ENCODE data around the gene RAET1E. TPM values are rescaled to one million over a fixed set of nuclear protein-coding genes. Genes with fewer than 3 reads are reported as not detected.

The RAET1E gene
- total RNA-seq, 1 experiment from 2014 or later, result not detected

DNA sequence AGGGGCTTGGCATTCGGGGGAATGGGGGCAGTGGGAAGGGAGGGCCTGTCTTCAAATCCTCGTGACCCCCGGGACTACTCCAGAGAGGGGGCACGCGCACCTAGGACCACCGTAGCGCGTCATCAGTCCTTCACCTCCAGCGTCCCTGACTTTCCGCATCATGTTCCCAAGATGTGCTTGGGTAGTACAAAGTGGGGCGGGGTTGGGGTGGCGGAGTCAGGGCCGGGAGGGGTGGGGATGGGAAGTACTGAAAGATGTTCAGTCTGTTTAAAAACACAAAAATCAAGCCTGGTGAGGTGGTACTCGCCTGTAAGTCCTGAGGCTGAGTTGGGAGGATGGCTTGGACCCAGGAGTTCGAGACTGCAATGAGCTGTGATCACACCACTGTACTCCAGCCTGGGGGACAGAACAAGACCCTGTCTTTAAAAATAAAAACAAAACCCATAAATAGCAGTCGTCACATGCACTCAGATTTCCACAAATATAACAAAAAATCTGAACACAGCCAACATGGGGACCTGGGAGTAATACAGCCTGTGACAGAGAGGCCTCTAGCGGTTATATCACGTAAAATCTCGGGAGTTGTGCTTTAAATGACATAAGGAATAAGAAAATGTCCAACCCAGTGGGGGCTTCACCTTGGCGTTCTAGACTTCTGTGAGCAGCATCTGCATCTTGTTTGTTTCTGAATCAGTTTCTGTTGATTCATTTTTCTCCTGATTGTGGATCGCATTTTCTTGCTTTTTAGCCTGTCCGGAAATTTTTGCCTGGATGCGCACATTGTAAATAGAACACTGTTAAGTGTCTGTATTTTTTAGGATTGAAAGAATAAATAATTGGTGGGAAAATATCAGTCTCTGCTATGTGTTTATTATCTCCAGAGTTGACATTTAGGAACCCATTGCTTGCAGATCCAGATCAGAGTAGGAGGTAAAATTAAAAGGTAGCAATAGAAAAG is 33.1 kb downstream of the RAET1E start:
- peak overlapping the region; percentile 78 for H3K4me2 ChIP-seq (ENCODE audit: insufficient read depth, insufficient read length, low read length)
- WGBS (ENCODE audit: extremely low coverage, insufficient read length, low lambda C conversion rate), result no CpG with 5 or more reads among the region's 23 CpGs
- no peaks in the 10 kb centered on the region for H3K27me3 ChIP-seq (ENCODE audit: insufficient read depth, low read length)
- peak overlapping the region; percentile 98 for H3K14ac ChIP-seq (ENCODE audit: insufficient read depth, low read length)
- TF ChIP-seq, protein P1, sequence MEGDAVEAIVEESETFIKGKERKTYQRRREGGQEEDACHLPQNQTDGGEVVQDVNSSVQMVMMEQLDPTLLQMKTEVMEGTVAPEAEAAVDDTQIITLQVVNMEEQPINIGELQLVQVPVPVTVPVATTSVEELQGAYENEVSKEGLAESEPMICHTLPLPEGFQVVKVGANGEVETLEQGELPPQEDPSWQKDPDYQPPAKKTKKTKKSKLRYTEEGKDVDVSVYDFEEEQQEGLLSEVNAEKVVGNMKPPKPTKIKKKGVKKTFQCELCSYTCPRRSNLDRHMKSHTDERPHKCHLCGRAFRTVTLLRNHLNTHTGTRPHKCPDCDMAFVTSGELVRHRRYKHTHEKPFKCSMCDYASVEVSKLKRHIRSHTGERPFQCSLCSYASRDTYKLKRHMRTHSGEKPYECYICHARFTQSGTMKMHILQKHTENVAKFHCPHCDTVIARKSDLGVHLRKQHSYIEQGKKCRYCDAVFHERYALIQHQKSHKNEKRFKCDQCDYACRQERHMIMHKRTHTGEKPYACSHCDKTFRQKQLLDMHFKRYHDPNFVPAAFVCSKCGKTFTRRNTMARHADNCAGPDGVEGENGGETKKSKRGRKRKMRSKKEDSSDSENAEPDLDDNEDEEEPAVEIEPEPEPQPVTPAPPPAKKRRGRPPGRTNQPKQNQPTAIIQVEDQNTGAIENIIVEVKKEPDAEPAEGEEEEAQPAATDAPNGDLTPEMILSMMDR (conservative IDR thresholded peaks at IDR 0.05), result peak; percentile 65
- H4K91ac ChIP-seq (ENCODE audit: insufficient read length, low read depth, low read length), result no peak overlapping the region
- H3K23me2 ChIP-seq (ENCODE audit: insufficient read length, low read depth, low read length, poor library complexity, severe bottlenecking), result peaks cover 12% of the 10 kb centered on the region
- H2BK120ac ChIP-seq (ENCODE audit: low read depth, low read length, poor library complexity, severe bottlenecking), result no peak overlapping the region
- peak overlapping the region; percentile 87 for H2BK12ac ChIP-seq (ENCODE audit: insufficient read length, low read depth, low read length)
- H3K9me3 ChIP-seq (ENCODE audit: control insufficient read depth, low read depth, low read length), result no peaks in the 10 kb centered on the region
- peak overlapping the region; percentile 97 for H3K18ac ChIP-seq (ENCODE audit: insufficient read length, low read depth, low read length)
- Mint-ChIP-seq H3K27ac (peak overlapping the region in 1 of 3 experiments; percentile 97; a peak in 4 of 7 replicates), H3K4me1 (peaks cover 36 to 47% of the 10 kb centered on the region in 2 experiments), H3K9me3 (no peaks in the 10 kb centered on the region), H3K4me3 (peak overlapping the region; percentile 71 to 79), H3K27me3 (ENCODE audit: low read depth) (peaks cover 22% of the 10 kb centered on the region), H3K36me3 (ENCODE audit: insufficient read depth in 1 of 3, low read depth in 3 of 3) (no peaks in the 10 kb centered on the region; a peak in 1 of 7 replicates)
- no peak overlapping the region for H2BK20ac ChIP-seq (ENCODE audit: low read depth, low read length, poor library complexity, severe bottlenecking)
- peak overlapping the region; percentile 79 for H2AFZ ChIP-seq (ENCODE audit: low read length)
- H3K9ac ChIP-seq (ENCODE audit: extremely low read depth, insufficient read length, low read length), result peak overlapping the region; percentile 44
- no peak overlapping the region for H4K8ac ChIP-seq (replicated peaks; ENCODE audit: insufficient read length, low read depth, low read length)
- H3K56ac ChIP-seq (ENCODE audit: insufficient read length, low read depth, low read length), result no peak overlapping the region
- H3K79me1 ChIP-seq (ENCODE audit: insufficient read depth, low read depth, low read length, poor library complexity, severe bottlenecking), result peaks cover 2% of the 10 kb centered on the region
- DNase-seq, result no peak
- no peak overlapping the region for H4K5ac ChIP-seq (ENCODE audit: insufficient read length, low read depth, low read length)
- H3T11ph ChIP-seq (ENCODE audit: low read length), result no peak overlapping the region
- H3K79me2 ChIP-seq (ENCODE audit: insufficient read depth, low read length), result no peaks in the 10 kb centered on the region
- peaks cover 2% of the 10 kb centered on the region; the same call in 1 of the 2 replicates for H3K4me1 ChIP-seq (ENCODE audit: insufficient read depth, low read length)
- no peak overlapping the region for H2BK5ac ChIP-seq (ENCODE audit: insufficient read length, low read length)
- H2AK5ac ChIP-seq (ENCODE audit: insufficient read length, low read length), result no peak overlapping the region
- no peak overlapping the region for H3K4ac ChIP-seq (ENCODE audit: low read depth, low read length)
- H4K20me1 ChIP-seq (ENCODE audit: control insufficient read depth, insufficient read depth, insufficient read length), result peaks cover 3% of the 10 kb centered on the region
- no peak overlapping the region for H3K27ac ChIP-seq (ENCODE audit: insufficient read length, low read depth, low read length)
- H3K23ac ChIP-seq (ENCODE audit: insufficient read length, low read depth, low read length), result no peak overlapping the region
- H2BK15ac ChIP-seq (ENCODE audit: low read depth, low read length), result no peak overlapping the region
